Panc1 (cell line): ENCODE measurements around the gene JKAMP.

Experiments
- TCF7L2 ChIP-seq: IDR thresholded peaks from 2 replicates; pipeline ENCODE4 v1.6.1; 2011; ENCODE audit warnings: mild to moderate bottlenecking, low read depth, low read length, inconsistent platforms
- TF ChIP-seq, protein P1 (sequence below): fragments of 450-650 bp; IDR thresholded peaks from 2 replicates; pipeline ENCODE4 v1.5.1; 2017; ENCODE audit warnings: mild to moderate bottlenecking

- TF ChIP-seq, protein P1, sequence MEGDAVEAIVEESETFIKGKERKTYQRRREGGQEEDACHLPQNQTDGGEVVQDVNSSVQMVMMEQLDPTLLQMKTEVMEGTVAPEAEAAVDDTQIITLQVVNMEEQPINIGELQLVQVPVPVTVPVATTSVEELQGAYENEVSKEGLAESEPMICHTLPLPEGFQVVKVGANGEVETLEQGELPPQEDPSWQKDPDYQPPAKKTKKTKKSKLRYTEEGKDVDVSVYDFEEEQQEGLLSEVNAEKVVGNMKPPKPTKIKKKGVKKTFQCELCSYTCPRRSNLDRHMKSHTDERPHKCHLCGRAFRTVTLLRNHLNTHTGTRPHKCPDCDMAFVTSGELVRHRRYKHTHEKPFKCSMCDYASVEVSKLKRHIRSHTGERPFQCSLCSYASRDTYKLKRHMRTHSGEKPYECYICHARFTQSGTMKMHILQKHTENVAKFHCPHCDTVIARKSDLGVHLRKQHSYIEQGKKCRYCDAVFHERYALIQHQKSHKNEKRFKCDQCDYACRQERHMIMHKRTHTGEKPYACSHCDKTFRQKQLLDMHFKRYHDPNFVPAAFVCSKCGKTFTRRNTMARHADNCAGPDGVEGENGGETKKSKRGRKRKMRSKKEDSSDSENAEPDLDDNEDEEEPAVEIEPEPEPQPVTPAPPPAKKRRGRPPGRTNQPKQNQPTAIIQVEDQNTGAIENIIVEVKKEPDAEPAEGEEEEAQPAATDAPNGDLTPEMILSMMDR: no peak
- no peak for TF ChIP-seq TCF7L2
Observed at GRCh38 chr14:59481871-59482540, 2.3 kb upstream of the JKAMP start.
